ENCODE data around the gene SLX9.

- TF ChIP-seq EZH2 (IDR thresholded peaks at IDR 0.05; ENCODE audit: borderline replicate concordance, insufficient read depth, low read length, poor library complexity, severe bottlenecking) (no peak), CTCF (IDR thresholded peaks at IDR 0.05; ENCODE audit: poor library complexity, severe bottlenecking) (no peak), POLR2AphosphoS5 (IDR thresholded peaks at IDR 0.05) (no peak), REST (IDR thresholded peaks at IDR 0.05; ENCODE audit: borderline replicate concordance) (no peak), MXI1 (conservative IDR thresholded peaks at IDR 0.05; ENCODE audit: poor library complexity, severe bottlenecking) (no peak), SMC3 (conservative IDR thresholded peaks at IDR 0.05; ENCODE audit: poor library complexity) (no peak), TAF1 (IDR thresholded peaks at IDR 0.05; ENCODE audit: low read depth) (no peak), EP300 (conservative IDR thresholded peaks at IDR 0.05; ENCODE audit: poor library complexity, severe bottlenecking) (no peak)
Measured at GRCh38 chr21:44947930-44948331, 8.1 kb downstream of the SLX9 start.
